HG03439 (cell line): Measurements from ENCODE around the gene CCT4.
"Not testable (repeated sequence)": the region's sequence is repeated elsewhere in the genome, so short reads cannot be mapped to it uniquely, and the experiment has no call there.

Source experiments
- ATAC-seq: cut with Tn5 transposase; IDR thresholded peaks from one replicate; pipeline ENCODE4 v1.9.1; 2021; ENCODE audit warnings: mild to moderate bottlenecking, moderate library complexity; ENCODE audit not compliant: unreplicated experiment

The CCT4 gene

DNA sequence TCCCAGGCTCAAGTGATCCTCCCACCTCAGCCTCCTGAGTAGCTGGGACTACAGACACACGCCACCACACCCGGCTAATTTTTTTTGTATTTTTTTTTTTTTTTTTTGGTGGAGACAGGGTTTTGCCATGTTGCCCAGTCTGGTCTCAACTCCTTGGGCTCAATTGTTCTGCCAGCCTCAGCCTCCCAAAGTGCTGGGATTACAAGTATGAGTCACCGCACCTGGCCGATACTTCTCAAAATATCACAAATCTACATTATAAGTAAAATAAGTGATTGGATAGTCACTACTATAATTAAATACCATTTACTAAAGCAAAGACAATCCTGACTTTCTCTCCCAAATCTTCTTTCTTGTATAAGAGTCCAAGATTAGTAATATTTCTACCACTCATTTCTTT is 9.1 kb downstream of the CCT4 start:
- ATAC-seq: not testable (repeated sequence)

DNA sequence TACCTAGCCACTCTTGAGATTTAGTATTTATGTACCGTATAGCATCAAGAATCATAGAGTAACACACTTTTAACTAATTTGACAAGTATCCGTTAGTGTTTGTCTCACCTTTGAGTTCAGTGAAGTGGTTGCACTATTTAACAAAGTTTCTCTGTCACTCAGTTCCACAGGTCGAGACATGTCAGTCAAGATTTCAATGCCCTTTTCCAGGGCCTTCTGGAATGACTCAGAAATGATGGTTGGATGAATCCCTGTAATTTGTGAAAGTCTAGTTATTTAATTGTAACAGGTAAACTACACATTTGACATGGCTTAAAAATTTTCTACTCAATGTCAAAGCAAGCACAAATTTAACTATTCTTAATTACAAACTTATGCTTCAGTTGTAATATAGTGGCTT is 9.7 kb downstream of the CCT4 start:
- ATAC-seq: no peak

DNA sequence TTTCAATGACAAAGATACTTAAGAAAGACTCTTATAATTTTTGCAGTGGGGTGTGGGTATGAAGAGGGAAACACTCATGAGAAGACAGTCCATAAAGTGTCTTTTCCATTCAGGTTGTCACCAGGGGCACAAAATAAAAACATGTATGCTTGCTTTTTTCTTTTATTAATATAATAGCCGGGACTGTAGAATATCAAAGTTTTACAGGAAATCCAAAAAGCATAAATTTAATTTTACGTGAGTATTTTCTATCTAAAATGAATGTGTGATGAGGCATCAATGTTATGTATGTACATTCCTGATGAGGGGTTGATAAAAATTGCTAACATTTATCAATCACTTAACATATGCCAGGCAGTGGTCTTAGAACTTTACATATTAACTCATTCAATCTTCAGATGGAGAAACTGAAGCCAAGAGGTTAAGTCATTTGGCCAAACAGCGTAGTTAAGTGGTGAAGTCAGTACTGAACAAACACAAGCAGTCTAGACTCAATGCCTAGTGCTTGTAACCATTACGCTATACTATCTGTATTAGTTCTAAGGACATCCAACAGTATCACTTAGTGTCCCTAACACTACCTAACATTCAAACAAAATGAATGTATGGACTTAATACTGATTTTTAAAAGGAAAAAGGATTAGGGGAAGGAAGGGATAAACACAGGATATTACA is 10.7 kb downstream of the CCT4 start:
- ATAC-seq: no peak

DNA sequence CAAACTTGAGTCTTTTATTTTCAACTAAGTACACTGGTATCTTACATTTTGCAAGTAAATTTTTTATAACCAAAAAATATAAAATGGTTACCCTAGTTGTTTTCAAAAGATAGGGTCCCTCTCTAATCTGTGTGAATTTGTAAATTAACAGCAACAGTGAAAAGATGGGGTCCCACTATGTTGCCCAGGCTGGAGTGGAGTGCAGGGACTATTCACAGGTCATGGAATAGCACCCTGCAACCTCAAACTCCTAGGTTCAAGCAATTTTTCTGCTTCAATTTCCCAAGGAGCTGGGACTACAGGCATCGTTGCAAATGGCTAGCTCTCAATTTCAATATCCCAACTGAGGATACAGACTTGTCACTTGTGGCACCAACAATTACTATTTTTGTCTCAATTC is 12.1 kb downstream of the CCT4 start:
- no peak for ATAC-seq

DNA sequence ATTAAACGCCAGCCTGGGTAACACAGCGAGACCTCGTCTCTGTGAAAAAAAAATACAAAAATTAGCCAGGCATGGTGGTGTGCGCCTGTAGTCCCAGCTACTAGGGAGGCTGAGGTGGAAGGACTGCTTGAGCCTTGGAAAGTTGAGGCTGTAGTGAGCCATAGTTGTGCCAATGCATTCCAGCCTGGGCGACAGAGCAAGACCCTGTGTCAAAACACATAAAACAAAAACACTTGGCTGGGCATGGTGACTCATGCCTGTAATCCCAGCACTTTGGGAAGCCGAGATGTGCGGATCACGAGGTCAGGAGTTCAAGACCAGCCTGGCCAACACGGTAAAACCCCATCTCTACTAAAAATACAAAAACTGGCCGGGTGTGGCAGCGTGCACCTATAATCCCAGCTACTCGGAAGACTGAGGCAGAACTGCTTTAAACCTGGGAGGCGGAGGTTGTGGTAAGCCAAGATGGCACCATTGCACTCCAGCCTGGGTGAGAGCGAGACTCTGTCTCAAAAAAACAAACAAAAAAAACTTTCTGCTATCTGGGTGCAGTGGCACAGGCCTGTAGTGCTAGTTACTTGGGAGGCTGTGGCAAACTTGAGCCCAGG is 21.9 kb downstream of the CCT4 start:
- not testable (repeated sequence) for ATAC-seq

- no peak for ATAC-seq
Measured at GRCh38 chr2:61862085-61862484, 26.4 kb downstream of the CCT4 start.

- no peak for ATAC-seq
Measured at GRCh38 chr2:61857224-61857623, 31.2 kb downstream of the CCT4 start.

DNA sequence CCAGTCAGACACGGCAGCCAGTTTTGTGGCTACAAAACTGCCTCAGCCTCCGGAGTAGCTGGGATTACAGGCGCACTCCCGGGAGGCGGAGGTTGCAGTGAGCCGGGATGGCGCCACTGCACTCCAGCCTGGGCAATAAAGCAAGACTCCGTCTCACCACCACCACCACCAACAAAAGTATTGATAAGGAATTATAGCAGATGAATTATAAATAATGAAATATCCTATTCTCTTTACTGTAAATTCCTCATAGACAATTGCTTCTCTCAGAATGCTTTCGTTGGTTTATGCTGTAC is 33.2 kb downstream of the CCT4 start:
- ATAC-seq: no peak

DNA sequence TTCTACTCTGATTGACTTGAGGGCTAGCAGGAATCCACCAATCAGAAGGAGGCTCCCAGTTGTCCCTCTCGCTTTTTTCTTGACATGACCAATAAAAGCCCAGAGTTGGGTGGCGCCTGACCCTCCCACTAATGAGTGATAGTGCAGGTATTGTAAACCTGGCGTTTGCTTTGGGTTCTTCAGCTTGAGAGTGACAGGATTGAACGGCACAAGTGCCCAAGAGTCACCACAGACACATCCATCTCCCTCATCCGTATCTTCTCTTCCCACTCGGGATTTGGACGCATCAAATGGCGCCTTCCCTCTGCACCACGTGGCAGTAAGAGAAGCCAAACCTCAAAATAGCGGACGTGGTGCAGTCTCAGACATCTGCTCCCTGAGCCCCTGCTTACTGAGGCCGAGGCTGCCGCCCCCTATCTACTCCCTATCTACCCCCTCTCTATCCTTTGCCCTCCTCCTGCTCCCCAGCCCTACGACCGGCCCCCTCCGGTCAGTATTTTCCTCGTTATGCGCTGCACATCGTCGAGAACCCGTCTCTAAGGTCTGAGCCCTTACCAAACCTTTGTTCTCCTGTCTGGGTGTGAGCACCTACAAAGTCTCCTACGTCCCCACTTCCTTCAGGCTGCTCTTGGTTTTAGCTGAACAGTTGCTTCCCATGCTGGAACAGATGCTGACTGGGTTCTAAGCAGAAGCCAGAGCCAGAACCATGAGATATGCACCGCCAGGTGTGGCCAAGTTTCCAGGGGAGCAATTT is 33.7 kb downstream of the CCT4 start:
- peak; percentile 87 for ATAC-seq

GRCh38 chr2:61853847-61854563 is 34.5 kb downstream of the CCT4 start, which contains the start of gene FAM161A:
Gene FAM161A, minus strand, starts transcription at chr2:61854060. Its CDS starts 19 bp downstream, at chr2:61854041.
- peak; percentile 79 for ATAC-seq

DNA sequence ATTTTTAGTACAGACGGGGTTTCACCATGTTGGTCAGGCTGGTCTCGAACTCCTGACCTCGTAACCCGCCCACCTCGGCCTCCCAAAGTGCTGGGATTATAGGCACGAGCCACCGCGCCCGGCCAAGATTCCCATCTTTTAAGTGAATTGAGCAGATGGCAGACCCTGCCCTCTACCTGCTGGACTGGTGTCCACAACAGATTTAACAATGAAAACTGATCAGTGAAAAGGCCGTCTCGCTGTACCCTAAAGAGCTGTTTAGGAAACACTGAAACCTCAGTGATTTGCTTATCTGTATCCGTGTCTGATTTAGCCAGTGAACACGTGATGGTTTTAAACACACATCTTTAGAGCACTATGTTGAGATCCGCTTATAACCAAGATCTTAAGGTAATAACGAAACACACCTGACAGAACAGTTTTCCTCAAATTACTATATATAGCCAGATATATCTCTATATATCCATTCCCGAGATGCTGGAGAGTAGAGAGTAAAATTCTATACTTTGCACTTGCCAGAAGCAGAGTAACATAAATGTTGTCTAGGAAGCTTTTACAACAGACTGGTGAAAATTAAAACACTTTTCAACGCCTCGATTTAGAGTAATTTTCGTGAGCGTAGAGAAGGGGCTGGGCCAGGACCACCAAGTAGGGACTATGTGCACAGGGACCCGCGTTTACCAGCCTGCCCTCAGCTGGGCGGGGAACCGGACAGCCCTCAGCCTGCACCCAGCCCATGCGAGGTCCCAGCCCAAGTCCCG is 35.2 kb downstream of the CCT4 start:
- peak; percentile 50 for ATAC-seq

DNA sequence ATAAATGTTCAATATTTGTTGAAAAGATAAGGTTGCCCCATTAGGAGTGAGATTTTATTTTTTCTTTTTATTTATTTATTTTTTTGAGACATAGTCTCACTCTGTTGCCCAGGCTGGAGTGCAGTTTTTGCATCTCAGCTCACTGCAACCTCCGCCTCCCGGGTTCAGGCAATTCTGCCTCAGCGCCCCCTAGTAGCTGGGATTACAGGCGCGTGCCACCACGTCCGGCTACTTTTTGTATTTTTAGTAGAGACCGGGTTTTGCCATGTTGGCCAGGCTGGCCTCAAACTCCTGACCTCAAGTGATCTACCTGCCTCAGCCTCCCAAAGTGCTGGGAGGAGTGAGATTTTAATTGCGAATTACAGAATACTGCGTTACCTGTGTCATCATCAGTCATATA is 37.2 kb downstream of the CCT4 start:
- ATAC-seq: not testable (repeated sequence)

- ATAC-seq: no peak
Measured at GRCh38 chr2:61845320-61845719, 43.1 kb downstream of the CCT4 start.

DNA sequence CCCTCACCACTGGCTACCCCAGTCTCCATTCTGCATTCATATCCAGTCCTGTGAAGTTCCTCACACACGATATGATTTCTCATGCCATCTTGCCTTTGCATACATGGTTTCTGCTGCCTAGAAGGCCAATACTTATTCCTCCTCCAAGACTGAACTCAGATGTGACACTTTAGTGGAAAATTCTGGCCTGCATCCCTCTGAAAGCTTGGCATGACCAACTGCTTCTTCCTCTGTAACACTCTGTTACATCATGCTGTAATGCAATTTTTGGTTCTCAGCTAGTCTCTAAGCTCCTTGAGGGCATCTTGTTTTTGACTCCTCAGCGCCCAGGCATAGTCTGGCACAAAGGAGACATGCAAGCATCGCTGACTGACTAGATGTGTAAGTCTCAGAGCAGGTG is 47.2 kb downstream of the CCT4 start:
- ATAC-seq: no peak

DNA sequence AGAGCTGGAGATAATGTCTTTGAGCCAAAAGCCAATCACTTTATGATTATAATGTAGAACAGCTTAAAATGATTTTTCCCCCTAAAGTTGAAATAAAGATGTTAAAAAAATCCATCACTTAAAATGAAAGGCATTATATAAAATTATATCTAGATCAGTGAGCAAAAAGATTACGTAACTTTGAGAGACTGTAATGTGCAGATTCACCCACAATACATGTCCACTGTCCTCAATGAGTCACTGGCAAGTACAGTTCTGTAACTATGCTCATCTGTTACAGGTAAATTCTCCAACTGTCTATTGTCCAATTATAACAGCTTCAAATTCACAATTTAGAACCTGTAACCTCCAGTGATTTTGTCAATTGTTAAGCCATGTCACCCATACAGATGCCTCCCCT is 53.6 kb downstream of the CCT4 start:
- no peak for ATAC-seq

GRCh38 chr2:61833971-61834370 is 54.5 kb downstream of the CCT4 start:
- ATAC-seq: no peak

GRCh38 chr2:61832183-61832841 is 56.1 kb downstream of the CCT4 start:
- no peak for ATAC-seq

DNA sequence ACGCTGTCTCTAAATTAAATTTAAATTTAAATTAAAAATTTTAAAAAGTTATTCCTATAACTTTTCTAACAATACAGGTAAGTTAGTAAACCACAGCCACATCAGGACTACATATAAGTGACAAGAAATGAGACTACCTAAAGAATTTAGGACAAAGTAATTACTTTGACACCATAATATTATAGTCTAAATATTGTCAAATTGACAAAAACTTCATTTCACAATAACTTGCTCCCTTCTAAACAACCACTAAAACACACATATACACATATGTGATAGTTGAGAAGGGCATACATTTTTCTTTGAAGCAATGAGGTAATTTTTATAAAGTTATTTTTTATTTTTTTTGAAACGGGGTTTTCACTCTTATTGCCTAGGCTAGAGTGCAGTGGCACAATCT is 66.2 kb downstream of the CCT4 start:
- no peak for ATAC-seq
